Measurements from ENCODE around the gene CYP27C1. TPM values are rescaled to one million over a fixed set of nuclear protein-coding genes. Genes with fewer than 3 reads are reported as not detected.
A peak's percentile ranks its signal among the peaks of the same experiment; 100 is the strongest.

CYP27C1 gene
- total and polyA plus RNA-seq, 8 donors, result 0.02 to 0.09 (median 0.03) TPM; not detected in 3

- WGBS, 2 donors, result 52 to 59% methylated on average over 3 of the region's 3 CpGs
- ATAC-seq (no peak), FAIRE-seq (no peak)
Measured at GRCh38 chr2:127183771-127184170, 36.3 kb downstream of the CYP27C1 start.

GRCh38 chr2:127182626-127183458, 37.3 kb downstream of the CYP27C1 start:
- H3K36me3 ChIP-seq, result no peaks in the 10 kb centered on the region
- intact Hi-C loops (cut with DNase I), result no loop called here
- WGBS, 2 donors, result 80 to 85% methylated on average over 10 of the region's 10 CpGs
- ATAC-seq (no peak), DNase-seq (no peak), FAIRE-seq (no peak)
- no peak overlapping the region for H3K4me3 ChIP-seq
- H3K4me1 ChIP-seq, result no peaks in the 10 kb centered on the region
- no peaks in the 10 kb centered on the region for H3K9me3 ChIP-seq
- no peak overlapping the region for H3K27ac ChIP-seq
- TF ChIP-seq CTCF (IDR thresholded peaks at IDR 0.05), result no peak
- H3K27me3 ChIP-seq, result no peaks in the 10 kb centered on the region

More at GRCh38 chr2:127183771-127184170, 36.3 kb downstream of the CYP27C1 start:
- H3K9me3 ChIP-seq, result no peaks in the 10 kb centered on the region
- no peak for DNase-seq
- no peak for TF ChIP-seq CTCF (IDR thresholded peaks at IDR 0.05)
- no peaks in the 10 kb centered on the region for H3K36me3 ChIP-seq
- no peak overlapping the region for H3K4me3 ChIP-seq
- H3K27me3 ChIP-seq, result no peaks in the 10 kb centered on the region
- intact Hi-C loops (cut with DNase I), result no loop called here
- H3K4me1 ChIP-seq, result no peaks in the 10 kb centered on the region
- no peak overlapping the region for H3K27ac ChIP-seq

GRCh38 chr2:127181851-127182250, 38.2 kb downstream of the CYP27C1 start:
- ATAC-seq, result no peak

DNA sequence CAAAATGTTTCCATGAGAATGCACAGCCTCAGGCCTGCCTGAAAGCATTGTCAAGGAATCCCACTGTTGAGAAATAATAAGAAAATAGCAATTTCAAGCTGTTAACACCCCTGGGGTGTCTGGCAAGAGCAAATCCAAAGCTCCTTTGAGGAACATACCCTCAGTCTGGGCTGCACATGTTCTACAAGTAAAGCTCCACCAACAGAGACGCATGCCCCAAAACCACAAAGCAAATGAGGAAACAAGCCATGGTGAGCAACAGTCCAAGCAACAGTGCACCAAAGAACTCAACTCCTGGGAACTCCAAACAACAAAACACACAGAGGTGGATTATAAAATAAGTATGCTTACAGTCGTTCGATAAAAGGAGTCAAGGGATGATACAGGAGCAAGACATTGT, 40.3 kb downstream of the CYP27C1 start:
- ATAC-seq (peak in 1 of 4 donors; percentile 58), DNase-seq (no peak), FAIRE-seq (no peak)
- Histone ChIP-seq H3K4me3 (no peak overlapping the region), H3K9me3 (no peaks in the 10 kb centered on the region), H3K36me3 (no peaks in the 10 kb centered on the region), H3K4me1 (no peaks in the 10 kb centered on the region), H3K27ac (no peak overlapping the region), H3K27me3 (no peaks in the 10 kb centered on the region)
- no peak for TF ChIP-seq CTCF (IDR thresholded peaks at IDR 0.05)
- intact Hi-C loops (cut with DNase I), result no loop called here
- 73 to 78% methylated on average over 3 of the region's 3 CpGs for WGBS, 2 donors

More at GRCh38 chr2:127181851-127182250, 38.2 kb downstream of the CYP27C1 start:
- no peak for TF ChIP-seq CTCF (IDR thresholded peaks at IDR 0.05)
- Histone ChIP-seq H3K9me3 (no peaks in the 10 kb centered on the region), H3K27me3 (no peaks in the 10 kb centered on the region), H3K4me3 (no peak overlapping the region), H3K4me1 (no peaks in the 10 kb centered on the region), H3K36me3 (no peaks in the 10 kb centered on the region), H3K27ac (no peak overlapping the region)
- FAIRE-seq, result no peak
- WGBS, 2 donors, result 73 to 77% methylated on average over 4 of the region's 4 CpGs
- intact Hi-C loops (cut with DNase I), result no loop called here
- no peak for DNase-seq

- DNase-seq (no peak), FAIRE-seq (no peak), ATAC-seq (no peak)
- Histone ChIP-seq H3K9me3 (no peaks in the 10 kb centered on the region), H3K27ac (no peak overlapping the region), H3K4me3 (no peak overlapping the region), H3K4me1 (no peaks in the 10 kb centered on the region), H3K27me3 (no peaks in the 10 kb centered on the region), H3K36me3 (no peaks in the 10 kb centered on the region)
- intact Hi-C loops (cut with DNase I), result no loop called here
- no peak for TF ChIP-seq CTCF (IDR thresholded peaks at IDR 0.05)
- 81 to 85% methylated on average over 15 of the region's 15 CpGs for WGBS, 2 donors
Measured at GRCh38 chr2:127177617-127178263, 42.4 kb downstream of the CYP27C1 start.

All from pancreas (tissue), 10 donors.